GM12875 (cell line): ENCODE measurements around the gene PYGO2.

Source experiments
- H3K4me3 ChIP-seq: one replicate; pipeline ENCODE4 v1.5.1; 2011; ENCODE audit warnings: low read depth, low read length, control low read depth
- TF ChIP-seq, protein P1 (sequence below): IDR thresholded peaks from 2 replicates; pipeline ENCODE4 v1.5.1; 2011; ENCODE audit warnings: low read depth, mild to moderate bottlenecking, control low read depth, inconsistent platforms, low read length, moderate library complexity, borderline replicate concordance; ENCODE audit not compliant: insufficient read depth

The PYGO2 gene

DNA sequence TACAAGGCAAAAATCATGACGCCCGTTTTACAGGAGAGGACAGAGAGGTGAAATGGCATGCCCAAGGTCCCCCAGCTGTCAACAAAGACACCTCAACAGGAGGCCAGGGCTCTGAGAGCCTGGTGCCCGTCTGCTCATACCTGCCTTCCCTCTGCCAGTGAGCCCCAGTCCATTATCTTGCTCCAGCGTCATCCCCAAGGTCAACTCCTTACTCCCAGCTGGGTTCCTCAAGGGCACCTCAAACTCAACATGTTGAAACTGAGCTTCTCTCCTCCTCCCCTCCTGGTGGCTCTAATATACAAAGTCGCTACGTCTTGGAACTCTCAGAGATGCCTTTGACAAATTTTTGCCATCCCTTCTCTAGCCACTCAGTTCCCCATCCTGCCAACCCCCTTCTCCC lies 8.9 kb downstream of the PYGO2 start:
- H3K4me3 ChIP-seq: no peak overlapping the region
- TF ChIP-seq, protein P1, sequence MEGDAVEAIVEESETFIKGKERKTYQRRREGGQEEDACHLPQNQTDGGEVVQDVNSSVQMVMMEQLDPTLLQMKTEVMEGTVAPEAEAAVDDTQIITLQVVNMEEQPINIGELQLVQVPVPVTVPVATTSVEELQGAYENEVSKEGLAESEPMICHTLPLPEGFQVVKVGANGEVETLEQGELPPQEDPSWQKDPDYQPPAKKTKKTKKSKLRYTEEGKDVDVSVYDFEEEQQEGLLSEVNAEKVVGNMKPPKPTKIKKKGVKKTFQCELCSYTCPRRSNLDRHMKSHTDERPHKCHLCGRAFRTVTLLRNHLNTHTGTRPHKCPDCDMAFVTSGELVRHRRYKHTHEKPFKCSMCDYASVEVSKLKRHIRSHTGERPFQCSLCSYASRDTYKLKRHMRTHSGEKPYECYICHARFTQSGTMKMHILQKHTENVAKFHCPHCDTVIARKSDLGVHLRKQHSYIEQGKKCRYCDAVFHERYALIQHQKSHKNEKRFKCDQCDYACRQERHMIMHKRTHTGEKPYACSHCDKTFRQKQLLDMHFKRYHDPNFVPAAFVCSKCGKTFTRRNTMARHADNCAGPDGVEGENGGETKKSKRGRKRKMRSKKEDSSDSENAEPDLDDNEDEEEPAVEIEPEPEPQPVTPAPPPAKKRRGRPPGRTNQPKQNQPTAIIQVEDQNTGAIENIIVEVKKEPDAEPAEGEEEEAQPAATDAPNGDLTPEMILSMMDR: no peak

DNA sequence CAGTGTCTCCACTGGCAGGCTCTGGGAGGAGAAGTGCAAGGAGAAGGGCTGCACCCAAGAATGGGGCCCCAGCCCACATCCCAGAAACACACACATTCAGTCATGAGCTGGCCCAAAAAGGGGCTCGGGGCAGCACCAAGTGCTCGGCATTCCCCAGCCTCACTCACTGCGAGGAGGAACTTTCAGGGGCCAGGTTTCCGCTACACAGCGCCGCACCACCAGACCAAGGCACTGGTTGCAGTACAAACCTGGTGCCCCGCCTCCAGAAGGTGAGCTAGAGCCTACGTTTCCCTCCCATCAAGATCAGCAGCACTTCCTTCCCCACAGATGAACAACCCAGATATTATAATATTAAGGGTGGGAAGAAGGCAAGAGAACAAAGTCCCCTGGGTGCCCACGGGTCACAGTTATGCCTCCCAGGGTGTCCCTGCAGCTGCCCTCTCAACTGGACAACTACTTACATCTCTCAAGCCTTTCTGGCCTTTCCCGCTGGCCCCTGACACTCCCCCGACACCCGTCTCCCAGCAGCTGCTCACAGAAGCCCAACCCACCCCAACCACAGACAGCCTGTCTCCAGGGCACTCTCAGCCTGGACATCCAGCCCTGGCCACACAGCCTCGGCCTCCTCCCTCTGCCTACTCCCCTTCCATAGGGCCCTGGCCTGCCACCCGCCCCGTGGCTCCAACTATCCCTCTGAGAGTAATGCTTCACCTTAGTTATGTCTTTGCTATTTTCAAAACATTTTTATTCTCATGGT lies 9.5 kb downstream of the PYGO2 start:
- TF ChIP-seq, protein P1: no peak
- H3K4me3 ChIP-seq: no peak overlapping the region

DNA sequence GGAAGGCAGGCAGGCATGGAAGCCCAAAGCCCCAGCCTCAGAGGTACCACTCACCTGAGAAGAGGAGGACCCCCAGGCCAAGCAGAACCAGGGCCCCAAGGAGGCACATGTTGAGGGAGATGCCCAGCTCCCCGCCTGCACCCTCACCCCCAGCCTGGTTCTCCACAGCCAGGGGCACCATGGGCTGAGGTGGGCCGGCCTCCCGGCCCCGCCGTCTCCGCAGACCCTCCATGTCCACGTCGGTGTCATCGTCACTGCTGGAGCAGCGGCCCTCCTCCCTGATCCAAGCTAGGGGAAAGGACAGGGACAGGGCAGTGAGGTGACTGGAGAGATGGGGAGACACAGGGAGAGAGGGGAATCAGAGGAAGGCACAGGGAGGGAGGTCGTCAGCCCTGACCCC lies 13.5 kb downstream of the PYGO2 start:
- H3K4me3 ChIP-seq: no peak overlapping the region
- TF ChIP-seq, protein P1: no peak

DNA sequence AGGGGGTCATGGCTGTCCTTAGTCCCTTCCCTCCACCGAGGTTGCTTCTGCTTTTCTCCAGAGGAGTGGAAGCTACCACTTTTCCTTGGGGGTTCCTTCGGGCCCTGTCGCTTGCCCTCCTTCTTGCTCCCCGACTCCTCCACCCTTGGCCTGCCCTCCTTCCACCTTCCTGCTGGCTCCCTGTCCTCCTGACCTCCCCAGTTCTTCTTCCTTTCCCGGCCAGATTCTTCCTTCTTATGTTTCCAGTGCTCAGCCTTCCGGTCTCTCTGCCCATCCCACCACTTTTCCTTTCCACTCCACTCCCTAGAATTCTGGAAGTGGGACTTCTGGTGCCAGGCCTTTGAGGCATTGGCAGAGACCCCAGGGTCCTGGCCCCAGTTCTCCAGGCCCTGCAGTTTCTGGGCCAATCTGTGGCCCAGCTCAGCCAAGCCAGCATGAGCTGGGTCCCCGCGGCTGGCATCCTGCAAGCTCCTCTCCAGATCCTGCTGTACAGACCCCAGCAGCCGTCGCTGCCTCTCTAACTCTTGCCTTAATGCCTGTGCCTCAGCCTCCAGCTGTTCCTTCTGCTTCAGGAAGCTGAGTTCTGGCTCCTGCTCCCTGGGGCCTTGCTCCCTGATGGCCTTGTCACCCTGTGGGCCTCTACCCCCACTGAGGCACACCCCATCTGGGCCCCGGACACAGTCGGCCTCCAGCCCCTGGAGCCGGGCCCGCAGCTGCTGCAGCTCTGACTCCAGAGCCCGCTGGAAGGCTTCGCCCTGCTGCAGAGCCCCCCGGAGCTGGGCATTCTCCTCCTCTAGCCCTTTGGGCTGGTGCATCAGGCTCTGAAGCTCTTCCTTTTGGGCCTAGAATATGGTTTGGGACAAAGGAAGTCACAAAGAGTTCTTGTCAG lies 15.4 kb downstream of the PYGO2 start:
- TF ChIP-seq, protein P1: no peak
- no peak overlapping the region for H3K4me3 ChIP-seq

DNA sequence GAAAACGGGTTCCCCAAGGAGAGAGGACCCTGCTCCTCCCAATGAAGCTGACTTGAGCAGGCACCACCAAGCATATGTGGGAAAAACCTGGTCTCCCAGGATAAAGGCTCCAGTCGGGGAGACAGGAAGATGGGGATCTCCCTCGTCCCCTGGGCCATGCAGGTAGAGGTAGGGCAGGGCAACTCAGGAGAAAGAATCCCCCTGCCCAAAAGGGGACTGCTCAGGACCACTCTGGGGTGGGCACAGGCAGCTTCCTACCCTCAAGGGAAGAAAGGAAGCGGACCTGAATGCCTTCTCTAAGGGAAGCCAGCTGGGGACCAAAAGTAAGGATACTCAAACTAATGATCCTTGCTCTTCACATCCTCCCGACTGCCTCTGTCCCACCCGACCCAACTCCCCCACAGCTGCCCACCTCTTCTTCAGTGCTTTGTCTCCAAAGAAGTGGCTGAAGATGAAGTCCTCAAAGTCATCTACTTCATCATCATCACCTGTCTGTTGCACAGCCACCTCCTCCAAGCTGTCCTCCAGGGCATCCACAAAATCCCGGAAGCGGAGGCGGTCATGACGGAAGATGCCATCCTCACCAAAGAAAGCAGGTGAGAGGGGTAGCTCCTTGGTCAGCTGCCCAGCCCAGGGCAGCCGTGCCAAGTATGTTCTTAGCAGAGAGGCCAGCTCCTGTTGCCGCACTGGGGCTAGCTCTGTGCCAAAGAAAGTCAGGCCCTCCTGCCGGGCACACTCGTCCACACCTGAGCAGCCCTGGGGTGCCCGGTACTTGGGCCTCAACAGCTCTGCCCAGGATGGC lies 16.2 kb downstream of the PYGO2 start:
- TF ChIP-seq, protein P1: no peak
- H3K4me3 ChIP-seq: no peak overlapping the region

DNA sequence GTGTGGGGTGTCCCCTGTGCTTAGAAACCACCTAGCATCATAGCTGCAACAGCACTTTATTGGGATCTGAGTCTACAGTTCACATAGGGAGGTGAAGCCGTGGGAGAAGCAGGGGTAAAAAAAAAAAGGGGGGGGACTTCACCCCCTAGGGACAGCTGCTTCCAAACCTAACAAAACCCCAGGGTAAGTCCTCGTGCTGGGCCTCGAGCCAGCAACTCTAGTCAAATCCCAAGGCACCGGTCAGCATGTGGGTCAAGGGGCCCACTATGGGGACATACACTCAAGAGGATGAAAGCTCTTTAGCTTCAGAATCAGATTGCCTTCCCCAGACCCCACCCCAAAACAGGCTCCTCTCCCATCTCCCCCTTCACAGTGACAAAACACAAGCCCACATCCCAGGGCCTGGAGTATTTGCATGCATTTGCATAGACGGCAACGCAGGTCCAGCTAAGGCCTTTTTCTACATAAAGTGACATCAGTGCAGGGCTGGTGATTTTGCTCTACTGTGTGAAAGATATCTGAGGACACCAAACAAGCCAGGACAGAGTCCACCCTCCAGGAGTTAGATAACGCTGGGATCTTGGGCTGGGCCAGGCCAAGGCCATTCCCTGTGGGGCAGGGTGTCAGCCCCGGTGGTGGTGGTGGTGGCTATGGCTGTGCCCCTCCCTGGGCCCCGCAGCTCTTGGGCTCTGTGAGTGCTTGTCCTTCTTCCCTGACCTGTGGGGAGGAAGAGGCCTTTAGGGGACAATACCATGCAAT lies 17.0 kb downstream of the PYGO2 start:
- H3K4me3 ChIP-seq: no peak overlapping the region
- TF ChIP-seq, protein P1: no peak
